ENCODE results near the gene NOP14.

GRCh38 chr4:2907226-2907625 lies 56.0 kb downstream of the NOP14 start:
- TF ChIP-seq CTCF (IDR thresholded peaks at IDR 0.05) = no peak
- no peak for TF ChIP-seq POLR2A (IDR thresholded peaks at IDR 0.05)
